Ovary (tissue), 9 donors: ENCODE data around the gene TET2. TPM values are rescaled to one million over a fixed set of nuclear protein-coding genes. Genes with fewer than 3 reads are reported as not detected.

Source experiments
- DNase-seq, 5 donors: peaks; one replicate each; pipeline ENCODE4 v3.0.0-alpha.2; 2019 to 2020
- H3K27ac ChIP-seq, 2 donors: fragments of 200-600 bp; one replicate each; pipeline versions ENCODE4 v1.5.1 to v1.8.0; 2019 to 2022
- H3K27me3 ChIP-seq: fragments of 200-600 bp; one replicate; pipeline ENCODE4 v1.8.0; 2022
- H3K36me3 ChIP-seq: fragments of 200-600 bp; sonication (generic); one replicate; pipeline ENCODE4 v1.5.1; 2019
- H3K4me1 ChIP-seq: one replicate; pipeline ENCODE4 v1.8.1; 2013; ENCODE audit warnings: mild to moderate bottlenecking, moderate library complexity; ENCODE audit not compliant: insufficient read depth
- H3K4me3 ChIP-seq: fragments of 200-600 bp; sonication (generic); one replicate; pipeline ENCODE4 v1.5.1; 2017
- H3K9me3 ChIP-seq, 2 donors: fragments of 200-600 bp in 1 of 2; sonication (generic) in 1 of 2; one replicate each; pipeline versions ENCODE4 v1.5.1 to v1.8.1; 2013 to 2019; ENCODE audit warnings: mild to moderate bottlenecking in 1 of 2, moderate library complexity in 1 of 2
- EP300 ChIP-seq: sonication (generic); formaldehyde crosslinking; IDR thresholded peaks from one replicate; pipeline ENCODE4 v1.6.1; 2017; ENCODE audit warnings: antibody characterized with exemption
- POLR2A ChIP-seq: fragments of 450-650 bp; IDR thresholded peaks from one replicate; pipeline ENCODE4 v1.6.1; 2017; ENCODE audit warnings: antibody characterized with exemption, mild to moderate bottlenecking, moderate library complexity
- WGBS, 3 donors: extraction: QIAGEN DNeasy Blood & Tissue Kit in 1 of 3; methylation state at CpG; one replicate each; pipeline versions ENCODE4 v1.1.5 to v1.1.7; 2013 to 2017; 5-methylcytosine and 5-hydroxymethylcytosine counted together
- intact Hi-C, 4 donors: fragments of 100-400 bp; cut with DNase I; formaldehyde crosslinking; loops; one replicate each; pipeline versions ENCODE4 v1.11.0 to v1.15.1; 2022 to 2023
- polyA plus RNA-seq, 2 donors: library from polyadenylated mRNA; stranded (reverse); fragments of 200-250 nt in 1 of 2; fragments of 350-450 nt in 1 of 2; fragmentation: Illumina TruSeq in 1 of 2; extraction: RNeasy Lipid Tissue Mini Kit (QIAGEN cat#74804) in 1 of 2; gene quantifications; one replicate each; pipeline ENCODE4 v1.2.3, GENCODE V29; 2013 to 2014
- total RNA-seq, 7 donors: library from RNA; depleted of rRNA in 2 of 7; stranded (reverse); fragments of >200 nt in 2 of 7; fragmentation: NEBNext Ultra II Directional in 3 of 7; extraction: Animal tissue kit (Norgen Biotek cat#: 25700) in 3 of 7; gene quantifications; one replicate each; pipeline versions ENCODE4 v1.1.0 to v1.2.4, GENCODE V29; 2016 to 2023
- TF ChIP-seq, protein P1 (sequence below), 3 donors: fragments of 450-650 bp in 2 of 3; fragments of 200-600 bp in 1 of 3; IDR thresholded peaks; one replicate each; pipeline versions ENCODE4 v1.5.1 to v1.8.0; 2016 to 2022; ENCODE audit warnings: antibody characterized with exemption in 3 of 3, mild to moderate bottlenecking in 1 of 3
- donor health status: DM: no; HTN: no; CAD: no; lungs with moderate emphysema.
- donor health status: DM: no; HTN: no; CAD: no.
- donor health status: Bipolar disorder and iron deficiency.
- donor health status: DM: yes; HTN: yes; CAD: no.
- donor health status: DM: no; HTN: no; CAD: no.
- donor health status: DM: yes; HTN: yes; CAD: no.

TET2 gene
- total and polyA plus RNA-seq, 9 donors, result 3.7 to 20.8 (median 17.3) TPM

DNA sequence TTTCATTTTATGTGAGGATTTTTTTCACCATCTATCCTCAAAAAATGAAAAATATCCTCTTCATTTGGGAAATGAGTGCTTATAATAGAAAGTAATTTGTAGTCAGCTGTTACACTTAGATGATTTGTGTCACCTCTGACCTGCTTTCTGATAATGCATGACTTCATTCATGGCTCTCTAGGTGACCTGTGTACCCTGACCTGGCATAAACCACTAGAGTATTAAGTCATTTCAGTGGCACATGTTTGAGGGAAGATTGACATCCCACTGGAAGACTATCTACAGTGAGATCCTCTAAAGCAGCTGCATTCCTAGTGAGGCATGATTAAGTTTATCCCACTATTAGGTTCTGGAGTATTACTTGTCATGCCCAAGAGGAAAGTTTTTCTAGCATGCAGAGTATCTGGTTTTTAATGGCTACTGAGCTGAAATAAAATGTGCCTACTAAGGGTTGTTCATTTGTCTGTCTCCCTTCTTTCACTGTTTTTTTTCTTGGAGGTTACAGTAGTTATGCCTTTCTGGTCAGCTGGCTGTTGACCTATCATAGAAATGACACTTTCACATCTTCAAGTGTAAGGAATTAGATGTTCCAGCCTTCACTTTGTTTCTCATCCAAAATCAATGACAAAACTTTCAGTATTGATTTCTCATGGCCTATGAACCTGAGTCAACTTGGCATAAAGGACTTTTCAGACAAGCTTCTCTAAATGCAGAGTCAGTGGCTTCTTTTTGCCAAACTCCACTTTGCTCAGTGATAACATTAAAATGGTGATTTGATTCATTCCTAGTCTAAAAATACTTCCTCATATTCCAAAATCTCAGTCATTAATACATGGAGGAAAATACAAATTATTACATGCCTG, 33.1 kb downstream of the TET2 start:
- no peak overlapping the region for H3K27ac ChIP-seq
- no peaks in the 10 kb centered on the region for H3K9me3 ChIP-seq
- H3K4me1 ChIP-seq, result peaks cover 4% of the 10 kb centered on the region
- intact Hi-C loops, result no loop called here
- DNase-seq, result no peak
- TF ChIP-seq POLR2A (no peak), EP300 (no peak)
- TF ChIP-seq, protein P1, sequence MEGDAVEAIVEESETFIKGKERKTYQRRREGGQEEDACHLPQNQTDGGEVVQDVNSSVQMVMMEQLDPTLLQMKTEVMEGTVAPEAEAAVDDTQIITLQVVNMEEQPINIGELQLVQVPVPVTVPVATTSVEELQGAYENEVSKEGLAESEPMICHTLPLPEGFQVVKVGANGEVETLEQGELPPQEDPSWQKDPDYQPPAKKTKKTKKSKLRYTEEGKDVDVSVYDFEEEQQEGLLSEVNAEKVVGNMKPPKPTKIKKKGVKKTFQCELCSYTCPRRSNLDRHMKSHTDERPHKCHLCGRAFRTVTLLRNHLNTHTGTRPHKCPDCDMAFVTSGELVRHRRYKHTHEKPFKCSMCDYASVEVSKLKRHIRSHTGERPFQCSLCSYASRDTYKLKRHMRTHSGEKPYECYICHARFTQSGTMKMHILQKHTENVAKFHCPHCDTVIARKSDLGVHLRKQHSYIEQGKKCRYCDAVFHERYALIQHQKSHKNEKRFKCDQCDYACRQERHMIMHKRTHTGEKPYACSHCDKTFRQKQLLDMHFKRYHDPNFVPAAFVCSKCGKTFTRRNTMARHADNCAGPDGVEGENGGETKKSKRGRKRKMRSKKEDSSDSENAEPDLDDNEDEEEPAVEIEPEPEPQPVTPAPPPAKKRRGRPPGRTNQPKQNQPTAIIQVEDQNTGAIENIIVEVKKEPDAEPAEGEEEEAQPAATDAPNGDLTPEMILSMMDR (IDR thresholded peaks at IDR 0.05), result no peak
- H3K4me3 ChIP-seq, result no peak overlapping the region
- H3K27me3 ChIP-seq, result no peaks in the 10 kb centered on the region
- no peaks in the 10 kb centered on the region for H3K36me3 ChIP-seq

DNA sequence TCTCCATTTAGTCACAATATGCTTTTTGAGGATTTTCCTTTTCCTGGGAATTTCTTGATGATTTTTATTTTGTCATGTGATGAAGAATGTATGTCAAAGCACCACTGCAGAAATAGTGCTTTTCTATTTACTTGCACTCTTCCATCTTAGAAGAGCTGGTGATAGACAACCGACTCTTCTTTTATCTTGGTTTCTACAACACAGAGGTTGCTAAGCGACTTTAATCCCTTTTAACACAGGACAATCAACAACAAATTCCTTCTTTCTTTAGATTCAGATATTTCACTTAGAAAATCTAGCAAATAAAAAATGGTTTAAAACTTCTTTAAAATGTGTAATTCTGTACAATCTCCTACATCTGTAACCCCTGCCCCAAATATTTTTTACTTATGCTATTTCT, 34.6 kb downstream of the TET2 start:
- Histone ChIP-seq H3K36me3 (no peaks in the 10 kb centered on the region), H3K4me3 (no peak overlapping the region), H3K4me1 (peaks cover 4% of the 10 kb centered on the region), H3K27ac (no peak overlapping the region), H3K9me3 (no peaks in the 10 kb centered on the region), H3K27me3 (no peaks in the 10 kb centered on the region)
- 70 to 81% (median 74%) methylated on average over 2 of the region's 2 CpGs for WGBS, 3 donors
- TF ChIP-seq, protein P1 (IDR thresholded peaks at IDR 0.05), result no peak
- TF ChIP-seq EP300 (no peak), POLR2A (no peak)
- intact Hi-C loops, result no loop called here
- no peak for DNase-seq

DNA sequence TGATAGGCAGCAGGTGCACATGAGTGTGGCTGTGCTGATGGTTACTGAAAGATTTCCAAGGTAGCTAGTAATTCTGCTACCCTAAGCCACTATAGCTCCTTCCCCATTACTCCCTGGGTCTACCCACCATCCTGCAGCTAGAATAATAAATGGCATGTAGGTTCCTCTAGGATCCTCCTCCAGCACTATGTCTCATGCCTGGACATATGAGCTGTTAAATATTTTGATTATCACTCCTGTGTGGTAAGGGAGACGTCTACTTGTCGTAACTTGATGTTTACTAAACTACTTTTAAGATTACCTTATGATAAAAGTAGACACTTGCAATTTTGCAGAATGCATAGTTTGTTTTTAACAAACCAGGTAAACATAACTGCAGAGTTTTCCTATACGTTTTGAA, 35.5 kb downstream of the TET2 start:
- Histone ChIP-seq H3K36me3 (no peaks in the 10 kb centered on the region), H3K9me3 (no peaks in the 10 kb centered on the region), H3K4me3 (no peak overlapping the region), H3K27ac (no peak overlapping the region), H3K27me3 (no peaks in the 10 kb centered on the region), H3K4me1 (peaks cover 7% of the 10 kb centered on the region)
- no peak for DNase-seq
- intact Hi-C loops, result no loop called here
- TF ChIP-seq POLR2A (no peak), EP300 (no peak)
- TF ChIP-seq, protein P1 (IDR thresholded peaks at IDR 0.05), result no peak
- WGBS, 3 donors, result 71 to 84% (median 83%) methylated on average over 3 of the region's 3 CpGs

DNA sequence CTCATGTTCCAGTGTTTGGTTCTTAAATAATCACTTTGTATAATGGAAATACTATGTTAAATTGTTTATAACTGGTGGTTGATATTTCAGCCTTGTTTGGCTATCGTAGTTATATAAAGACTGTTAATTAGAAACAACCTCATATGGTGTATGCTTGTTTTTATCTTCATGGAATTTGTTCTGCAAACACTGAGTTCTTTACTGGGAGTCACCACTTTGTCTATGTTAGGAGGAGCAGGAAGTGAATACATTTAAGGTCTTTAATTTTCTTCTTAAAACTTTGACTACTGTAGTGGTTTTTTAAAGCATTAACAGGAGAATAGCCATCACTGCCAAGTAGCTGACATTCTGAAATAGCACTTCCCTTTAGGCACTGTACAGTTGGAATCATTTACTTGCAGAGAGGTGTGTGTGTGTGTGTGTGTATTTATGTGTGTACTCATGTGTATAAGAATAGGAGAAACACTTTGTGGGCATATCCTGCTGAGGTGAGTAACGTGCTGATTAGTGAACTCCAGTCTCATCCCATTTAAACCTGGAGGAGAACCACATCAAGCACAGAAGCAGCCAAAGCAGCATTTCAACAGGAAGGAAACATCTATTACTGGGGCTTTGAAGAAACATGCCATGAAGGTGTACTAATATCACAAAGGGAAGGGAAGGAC, 37.8 kb downstream of the TET2 start:
- intact Hi-C loops, result no loop called here
- H3K27me3 ChIP-seq, result no peaks in the 10 kb centered on the region
- H3K4me3 ChIP-seq, result no peak overlapping the region
- DNase-seq, result no peak
- no peaks in the 10 kb centered on the region for H3K36me3 ChIP-seq
- TF ChIP-seq POLR2A (no peak), EP300 (no peak)
- no peak overlapping the region for H3K27ac ChIP-seq
- H3K9me3 ChIP-seq, result no peaks in the 10 kb centered on the region
- H3K4me1 ChIP-seq, result peaks cover 7% of the 10 kb centered on the region
- WGBS, 3 donors, result 22 to 49% (median 30%) methylated on average over 2 of the region's 2 CpGs

DNA sequence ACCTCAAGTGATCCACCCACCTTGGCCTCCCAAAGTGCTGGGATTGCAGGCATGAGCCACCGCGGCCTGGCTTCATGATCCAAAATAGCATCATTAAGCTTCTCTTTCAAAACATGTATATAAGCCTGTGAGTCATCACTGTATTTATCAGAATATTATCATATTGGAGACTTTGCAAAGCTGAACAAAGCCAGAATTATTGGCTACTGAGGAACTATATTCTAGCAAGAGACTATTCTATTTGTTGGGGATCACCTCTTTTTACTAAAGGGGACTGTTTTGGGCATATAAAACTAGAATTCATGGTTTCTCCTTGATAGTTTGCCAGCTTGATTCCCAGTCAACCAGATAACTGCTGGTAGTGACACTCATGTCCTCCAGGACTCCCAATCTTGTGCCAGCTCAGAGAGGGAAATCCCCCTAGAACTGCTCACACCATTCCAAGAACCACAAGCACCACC, 40.1 kb downstream of the TET2 start:
- peak in 2 of 5 donors; percentile 21 to 33 for DNase-seq
- no peaks in the 10 kb centered on the region for H3K27me3 ChIP-seq
- WGBS, 3 donors, result 20 to 24% (median 23%) methylated on average over 2 of the region's 2 CpGs
- H3K9me3 ChIP-seq, result no peaks in the 10 kb centered on the region
- no peaks in the 10 kb centered on the region for H3K36me3 ChIP-seq
- TF ChIP-seq POLR2A, result no peak
- TF ChIP-seq, protein P1 (IDR thresholded peaks at IDR 0.05), result no peak
- TF ChIP-seq EP300, result no peak
- H3K4me1 ChIP-seq, result peaks cover 5% of the 10 kb centered on the region
- H3K27ac ChIP-seq, result no peak overlapping the region
- intact Hi-C loops, result no loop called here
- no peak overlapping the region for H3K4me3 ChIP-seq
